HEK293T (cell line): ENCODE data around the gene BRD7.

ENCODE experiments used
- ARNT ChIP-seq: fragments of 450-650 bp; IDR thresholded peaks from 2 replicates; pipeline ENCODE4 v1.6.1; 2017; ENCODE audit warnings: mild to moderate bottlenecking
- CTBP1 ChIP-seq: fragments of 450-650 bp; IDR thresholded peaks from 2 replicates; pipeline ENCODE4 v1.6.1; 2016; ENCODE audit warnings: borderline replicate concordance
- ELF4 ChIP-seq: fragments of 450-650 bp; IDR thresholded peaks from 2 replicates; pipeline ENCODE4 v1.6.1; 2017; ENCODE audit warnings: antibody characterized with exemption
- FOXA1 ChIP-seq: fragments of 450-650 bp; IDR thresholded peaks from 2 replicates; pipeline ENCODE4 v1.6.1; 2016; ENCODE audit warnings: mild to moderate bottlenecking
- NFRKB ChIP-seq: fragments of 450-650 bp; IDR thresholded peaks from 2 replicates; pipeline ENCODE4 v1.6.1; 2016; ENCODE audit warnings: mild to moderate bottlenecking, moderate library complexity
- SP1 ChIP-seq: fragments of 450-650 bp; IDR thresholded peaks from 2 replicates; pipeline ENCODE4 v1.6.1; 2017
- ZNF384 ChIP-seq: fragments of 450-650 bp; IDR thresholded peaks from 2 replicates; pipeline ENCODE4 v1.6.1; 2016

DNA sequence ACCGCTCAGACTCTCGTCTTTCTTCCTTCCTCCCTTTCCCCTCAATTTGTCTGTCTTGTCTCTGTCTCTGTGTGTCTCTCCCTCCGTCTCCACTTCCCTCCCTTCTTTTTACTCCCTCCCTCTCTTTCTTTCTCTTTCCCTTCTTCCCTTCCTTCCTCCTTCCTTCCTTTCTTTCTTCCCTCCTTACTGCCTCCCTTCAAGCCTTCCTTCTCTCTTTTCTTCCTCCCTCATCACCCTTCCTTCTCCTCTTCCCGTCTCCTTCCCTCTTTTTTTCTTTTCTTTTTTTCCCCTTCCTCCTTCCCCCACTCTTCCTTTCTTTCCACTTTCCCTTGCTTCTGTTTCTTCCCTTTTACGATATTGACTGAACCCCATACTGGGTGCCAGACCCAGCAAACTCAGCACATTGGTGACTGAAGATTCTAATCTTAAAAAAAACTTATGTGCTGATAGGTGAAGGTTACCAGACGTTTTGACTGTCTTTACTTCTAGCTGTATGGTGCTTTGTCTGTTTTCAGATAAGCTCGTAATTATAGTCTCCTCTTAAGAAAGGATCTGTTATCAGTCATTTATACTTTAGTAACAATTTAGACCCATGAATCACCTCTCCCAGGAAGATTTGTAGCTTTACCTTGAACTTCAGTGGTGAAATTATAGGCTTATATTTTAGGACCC is 481 bp upstream of the BRD7 start:
- no peak for TF ChIP-seq ZNF384
- no peak for TF ChIP-seq SP1
- no peak for TF ChIP-seq ARNT
- no peak for TF ChIP-seq NFRKB
- TF ChIP-seq FOXA1, result no peak
- TF ChIP-seq CTBP1, result no peak
- TF ChIP-seq ELF4, result no peak
